ENCODE results near the gene AP1G1.
A peak's percentile ranks its signal among the peaks of the same experiment; 100 is the strongest.

The AP1G1 gene

DNA sequence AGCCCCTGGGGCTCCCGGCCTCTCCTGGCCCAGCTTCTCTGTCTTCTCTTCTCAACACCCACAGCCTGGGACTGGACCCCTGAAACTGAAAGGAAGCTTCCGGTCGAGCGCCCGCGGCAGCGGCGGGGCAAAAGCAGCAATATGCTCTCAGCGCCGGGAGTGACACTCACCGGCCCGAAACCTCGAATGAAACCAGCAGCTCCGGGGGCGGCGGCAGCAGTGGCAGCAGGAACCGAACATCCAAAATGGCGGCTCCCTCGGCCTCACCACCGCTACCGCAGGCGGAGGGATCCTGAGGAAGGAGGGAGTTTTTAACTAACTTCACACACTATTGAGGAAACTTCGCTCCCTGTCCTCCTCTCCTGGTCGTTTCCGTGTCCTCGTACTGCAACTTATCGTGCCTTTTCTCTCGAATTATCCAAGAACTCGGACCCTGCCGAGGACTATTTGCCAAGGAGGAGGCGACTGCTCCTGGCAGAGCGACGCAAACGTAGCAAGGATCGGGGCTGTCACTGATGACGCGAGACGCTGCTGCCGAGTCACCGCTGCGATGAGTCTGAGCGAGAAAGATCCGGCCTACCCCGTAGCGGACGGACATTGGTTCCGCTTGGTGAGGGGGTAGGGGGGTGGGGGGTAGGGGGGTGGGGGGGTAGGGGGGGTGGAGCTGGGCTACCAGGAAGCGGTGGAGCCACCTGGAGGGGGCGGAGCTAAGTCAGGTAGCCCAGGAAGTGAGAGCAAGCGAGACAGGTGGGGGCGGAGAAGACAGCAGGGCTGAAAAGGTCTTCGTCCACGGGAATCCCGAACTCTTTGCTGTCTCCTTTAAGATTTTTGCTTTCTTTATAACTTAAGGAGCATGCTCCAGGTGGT, at the start of gene AP1G1:
TSS of gene AP1G1 (minus strand) at position 242 of the 867 bp plus-strand sequence. CDS start 19,355 bp downstream, outside the sequence.
- peak; percentile 93 for DNase-seq (ENCODE audit: extremely low read depth, low read depth)

GRCh38 chr16:71855937-71856662, 47.5 kb upstream of the AP1G1 start:
- no peak for TF ChIP-seq CTCF (IDR thresholded peaks at IDR 0.05; ENCODE audit: low read depth, low read length, missing control alignments)
- H3K4me3 ChIP-seq (replicated peaks; ENCODE audit: low read depth, low read length): no peak overlapping the region
- DNase-seq (ENCODE audit: extremely low read depth, low read depth): no peak

More for the DNA sequence above, at the start of gene AP1G1:
- no peak for TF ChIP-seq CTCF (IDR thresholded peaks at IDR 0.05; ENCODE audit: low read depth, low read length, missing control alignments)
- H3K4me3 ChIP-seq (replicated peaks; ENCODE audit: low read depth, low read length): peak within 1 kb of the TSS; percentile 99

- DNase-seq (ENCODE audit: extremely low read depth, low read depth): no peak
- TF ChIP-seq CTCF (IDR thresholded peaks at IDR 0.05; ENCODE audit: low read depth, low read length, missing control alignments): no peak
- no peak overlapping the region for H3K4me3 ChIP-seq (replicated peaks; ENCODE audit: low read depth, low read length)
These were observed 45.8 kb upstream of the AP1G1 start for GRCh38 chr16:71854369-71854948.

GRCh38 chr16:71853413-71853812, 44.8 kb upstream of the AP1G1 start:
- H3K4me3 ChIP-seq (replicated peaks; ENCODE audit: low read depth, low read length): no peak overlapping the region
- DNase-seq (ENCODE audit: extremely low read depth, low read depth): no peak
- no peak for TF ChIP-seq CTCF (IDR thresholded peaks at IDR 0.05; ENCODE audit: low read depth, low read length, missing control alignments)

DNA sequence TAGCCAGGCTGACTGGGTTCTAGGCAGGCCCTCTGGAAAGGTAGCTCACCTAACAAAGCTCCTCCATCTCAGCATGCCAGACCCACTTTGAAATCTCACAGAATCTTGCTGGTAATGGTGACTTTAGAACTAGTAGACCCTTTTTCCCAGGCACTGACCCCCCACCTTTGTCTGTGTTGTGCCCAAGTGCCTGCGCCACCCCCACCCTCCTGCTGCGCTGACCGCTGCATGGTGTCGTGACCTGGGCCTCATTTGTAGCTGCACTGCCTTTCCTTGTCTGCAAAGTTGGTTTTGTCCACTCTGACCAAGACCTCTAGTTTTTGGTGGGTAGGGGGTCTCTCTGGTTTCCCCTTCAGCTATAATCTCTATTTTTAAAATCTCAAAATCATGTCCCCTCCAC, 43.9 kb upstream of the AP1G1 start:
- DNase-seq (ENCODE audit: extremely low read depth, low read depth): no peak
- no peak overlapping the region for H3K4me3 ChIP-seq (replicated peaks; ENCODE audit: low read depth, low read length)
- no peak for TF ChIP-seq CTCF (IDR thresholded peaks at IDR 0.05; ENCODE audit: low read depth, low read length, missing control alignments)

GRCh38 chr16:71852158-71852557, 43.5 kb upstream of the AP1G1 start:
- TF ChIP-seq CTCF (IDR thresholded peaks at IDR 0.05; ENCODE audit: low read depth, low read length, missing control alignments): no peak
- no peak overlapping the region for H3K4me3 ChIP-seq (replicated peaks; ENCODE audit: low read depth, low read length)
- no peak for DNase-seq (ENCODE audit: extremely low read depth, low read depth)

Data from HFF-Myc (cell line).